IPS-18c (cell line): ENCODE measurements around the gene PKHD1.
"Not testable (repeated sequence)": the region's sequence is repeated elsewhere in the genome, so short reads cannot be mapped to it uniquely, and the experiment has no call there.

Experiments used
- H3K4me3 ChIP-seq: 2 replicates; pipeline ENCODE4 v1.7.0; 2013; ENCODE audit warnings: low read depth, mild to moderate bottlenecking, low read length, moderate library complexity; ENCODE audit not compliant: insufficient read depth
- H3K9me3 ChIP-seq: one replicate; pipeline ENCODE4 v1.6.1; 2013; ENCODE audit warnings: mild to moderate bottlenecking, low read length, moderate library complexity; ENCODE audit not compliant: control insufficient read depth, insufficient read depth

PKHD1 gene

GRCh38 chr6:51976374-51976773 is 111.0 kb downstream of the PKHD1 start:
- no peaks in the 10 kb centered on the region for H3K9me3 ChIP-seq
- no peak overlapping the region for H3K4me3 ChIP-seq

- H3K4me3 ChIP-seq = no peak overlapping the region
- no peaks in the 10 kb centered on the region for H3K9me3 ChIP-seq
These were observed 114.8 kb downstream of the PKHD1 start for GRCh38 chr6:51972659-51973058.

- no peak overlapping the region for H3K4me3 ChIP-seq
- no peaks in the 10 kb centered on the region for H3K9me3 ChIP-seq
These were observed 119.1 kb downstream of the PKHD1 start for GRCh38 chr6:51968265-51968664.

GRCh38 chr6:51965222-51965801 is 122.1 kb downstream of the PKHD1 start:
- no peaks in the 10 kb centered on the region for H3K9me3 ChIP-seq
- H3K4me3 ChIP-seq = no peak overlapping the region

- no peaks in the 10 kb centered on the region for H3K9me3 ChIP-seq
- H3K4me3 ChIP-seq = no peak overlapping the region
These were observed 123.4 kb downstream of the PKHD1 start for GRCh38 chr6:51963980-51964379.

- no peak overlapping the region for H3K4me3 ChIP-seq
These were observed 125.1 kb downstream of the PKHD1 start for GRCh38 chr6:51962354-51962753.

GRCh38 chr6:51960419-51960818 is 127.0 kb downstream of the PKHD1 start:
- Histone ChIP-seq H3K4me3 (no peak overlapping the region), H3K9me3 (no peaks in the 10 kb centered on the region)

More at GRCh38 chr6:51962354-51962753, 125.1 kb downstream of the PKHD1 start:
- no peaks in the 10 kb centered on the region for H3K9me3 ChIP-seq

GRCh38 chr6:51959744-51960383 is 127.5 kb downstream of the PKHD1 start:
- H3K9me3 ChIP-seq = no peaks in the 10 kb centered on the region
- H3K4me3 ChIP-seq = no peak overlapping the region

GRCh38 chr6:51954681-51955080 is 132.7 kb downstream of the PKHD1 start:
- no peaks in the 10 kb centered on the region for H3K9me3 ChIP-seq
- H3K4me3 ChIP-seq = no peak overlapping the region

GRCh38 chr6:51953246-51953645 is 134.2 kb downstream of the PKHD1 start:
- Histone ChIP-seq H3K4me3 (no peak overlapping the region), H3K9me3 (no peaks in the 10 kb centered on the region)

- Histone ChIP-seq H3K4me3 (no peak overlapping the region), H3K9me3 (no peaks in the 10 kb centered on the region)
These were observed 135.5 kb downstream of the PKHD1 start for GRCh38 chr6:51951924-51952323.

- Histone ChIP-seq H3K4me3 (no peak overlapping the region), H3K9me3 (no peaks in the 10 kb centered on the region)
These were observed 137.9 kb downstream of the PKHD1 start for GRCh38 chr6:51949526-51949925.

- H3K4me3 ChIP-seq, H3K9me3 ChIP-seq: not testable (repeated sequence)
These were observed 147.7 kb downstream of the PKHD1 start for GRCh38 chr6:51939695-51940094.

- Histone ChIP-seq H3K9me3 (no peaks in the 10 kb centered on the region), H3K4me3 (no peak overlapping the region)
These were observed 150.7 kb downstream of the PKHD1 start for GRCh38 chr6:51936531-51937290.

- no peak overlapping the region for H3K4me3 ChIP-seq
- H3K9me3 ChIP-seq = no peaks in the 10 kb centered on the region
These were observed 153.3 kb downstream of the PKHD1 start for GRCh38 chr6:51934098-51934497.

- H3K4me3 ChIP-seq = no peak overlapping the region
- H3K9me3 ChIP-seq = no peaks in the 10 kb centered on the region
These were observed 154.5 kb downstream of the PKHD1 start for GRCh38 chr6:51932956-51933355.

- Histone ChIP-seq H3K4me3 (no peak overlapping the region), H3K9me3 (no peaks in the 10 kb centered on the region)
These were observed 156.8 kb downstream of the PKHD1 start for GRCh38 chr6:51930602-51931001.

GRCh38 chr6:51929934-51930574 is 157.4 kb downstream of the PKHD1 start:
- no peaks in the 10 kb centered on the region for H3K9me3 ChIP-seq
- no peak overlapping the region for H3K4me3 ChIP-seq
